ENCODE data around the gene MAOB. TPM values are rescaled to one million over a fixed set of nuclear protein-coding genes. Genes with fewer than 3 reads are reported as not detected.
A peak's percentile ranks its signal among the peaks of the same experiment; 100 is the strongest.

The MAOB gene
- total RNA-seq, 3 donors from 2014 or later, result 4.3 to 32.6 (median 6.6) TPM

DNA sequence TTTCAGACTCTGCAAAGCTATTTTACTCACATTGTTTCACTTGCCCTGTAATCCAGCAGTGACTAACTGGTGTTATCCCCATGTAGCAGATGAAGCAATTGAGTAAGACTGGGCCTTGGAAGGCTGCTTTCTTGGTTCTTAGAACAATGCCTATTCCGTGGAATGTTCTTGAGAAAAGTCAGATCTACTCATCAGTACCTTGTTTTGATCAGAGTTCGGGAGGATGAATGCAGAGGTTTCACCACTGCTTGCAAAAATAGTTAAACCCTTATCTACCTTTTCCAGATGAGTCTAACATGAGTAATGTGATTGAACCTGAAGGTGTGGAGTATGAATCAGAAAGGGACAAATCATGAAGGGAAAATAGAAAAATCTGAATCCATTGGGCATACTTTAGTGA lies 1.8 kb downstream of the MAOB start:
- DNase-seq, result no peak
- TF ChIP-seq, protein P1, sequence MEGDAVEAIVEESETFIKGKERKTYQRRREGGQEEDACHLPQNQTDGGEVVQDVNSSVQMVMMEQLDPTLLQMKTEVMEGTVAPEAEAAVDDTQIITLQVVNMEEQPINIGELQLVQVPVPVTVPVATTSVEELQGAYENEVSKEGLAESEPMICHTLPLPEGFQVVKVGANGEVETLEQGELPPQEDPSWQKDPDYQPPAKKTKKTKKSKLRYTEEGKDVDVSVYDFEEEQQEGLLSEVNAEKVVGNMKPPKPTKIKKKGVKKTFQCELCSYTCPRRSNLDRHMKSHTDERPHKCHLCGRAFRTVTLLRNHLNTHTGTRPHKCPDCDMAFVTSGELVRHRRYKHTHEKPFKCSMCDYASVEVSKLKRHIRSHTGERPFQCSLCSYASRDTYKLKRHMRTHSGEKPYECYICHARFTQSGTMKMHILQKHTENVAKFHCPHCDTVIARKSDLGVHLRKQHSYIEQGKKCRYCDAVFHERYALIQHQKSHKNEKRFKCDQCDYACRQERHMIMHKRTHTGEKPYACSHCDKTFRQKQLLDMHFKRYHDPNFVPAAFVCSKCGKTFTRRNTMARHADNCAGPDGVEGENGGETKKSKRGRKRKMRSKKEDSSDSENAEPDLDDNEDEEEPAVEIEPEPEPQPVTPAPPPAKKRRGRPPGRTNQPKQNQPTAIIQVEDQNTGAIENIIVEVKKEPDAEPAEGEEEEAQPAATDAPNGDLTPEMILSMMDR (IDR thresholded peaks at IDR 0.05), result no peak
- Histone ChIP-seq H3K36me3 (ENCODE audit: low read depth) (no peaks in the 10 kb centered on the region), H3K4me3 (no peak overlapping the region), H3K9me3 (no peaks in the 10 kb centered on the region), H3K4me1 (ENCODE audit: low read depth) (no peaks in the 10 kb centered on the region)
- intact Hi-C loops (cut with DNase I, micrococcal nuclease), result no loop called here
- no peak for ATAC-seq

DNA sequence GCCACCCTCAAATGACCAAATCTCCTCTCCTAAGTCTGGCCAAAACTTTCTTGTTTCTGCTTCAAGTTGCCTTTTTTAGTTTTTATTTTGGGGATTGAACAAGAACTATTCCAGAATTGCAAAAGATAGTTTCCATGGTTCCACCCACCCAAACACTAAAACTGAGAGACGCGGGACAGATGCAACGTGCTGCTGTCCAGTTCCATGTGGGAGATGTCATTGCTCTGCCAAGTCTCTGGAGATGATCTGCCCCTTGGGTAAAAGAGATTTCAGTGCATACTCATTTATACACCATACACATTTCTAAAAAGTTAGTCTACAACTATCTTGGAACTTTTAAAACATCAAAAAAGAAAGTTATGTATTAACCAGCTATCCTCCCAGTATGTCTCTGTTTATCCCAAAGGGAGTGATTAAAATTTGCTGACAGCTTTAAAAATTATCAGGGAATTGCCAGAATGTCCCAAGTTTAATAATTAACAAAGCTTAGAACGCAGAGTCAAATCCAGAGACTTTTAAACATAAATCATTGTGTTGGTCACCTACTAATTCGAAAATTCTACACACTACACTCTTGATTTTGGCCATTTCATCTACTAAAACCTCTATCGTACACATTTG lies 3.2 kb downstream of the MAOB start:
- Histone ChIP-seq H3K9me3 (no peaks in the 10 kb centered on the region), H3K4me3 (no peak overlapping the region), H3K4me1 (ENCODE audit: low read depth) (no peaks in the 10 kb centered on the region), H3K36me3 (ENCODE audit: low read depth) (no peaks in the 10 kb centered on the region)
- TF ChIP-seq, protein P1 (IDR thresholded peaks at IDR 0.05), result no peak
- DNase-seq, result no peak
- intact Hi-C loops (cut with DNase I, micrococcal nuclease), result no loop called here
- no peak for ATAC-seq

- Histone ChIP-seq H3K36me3 (ENCODE audit: low read depth) (no peaks in the 10 kb centered on the region), H3K4me3 (no peak overlapping the region), H3K4me1 (ENCODE audit: low read depth) (no peaks in the 10 kb centered on the region), H3K9me3 (no peaks in the 10 kb centered on the region)
- intact Hi-C loops (cut with DNase I, micrococcal nuclease), result no loop called here
- DNase-seq (no peak), ATAC-seq (no peak)
- TF ChIP-seq, protein P1 (IDR thresholded peaks at IDR 0.05), result no peak
These were observed 5.6 kb downstream of the MAOB start for GRCh38 chrX:43876680-43877079.

- TF ChIP-seq, protein P1 (IDR thresholded peaks at IDR 0.05), result no peak
- DNase-seq, result no peak
- intact Hi-C loops (cut with DNase I, micrococcal nuclease), result no loop called here
These were observed 11.4 kb downstream of the MAOB start for GRCh38 chrX:43870758-43871419.

GRCh38 chrX:43870011-43870410 lies 12.2 kb downstream of the MAOB start:
- no peaks in the 10 kb centered on the region for H3K36me3 ChIP-seq (ENCODE audit: low read depth)
- H3K4me1 ChIP-seq (ENCODE audit: low read depth), result no peaks in the 10 kb centered on the region
- H3K9me3 ChIP-seq, result no peaks in the 10 kb centered on the region
- intact Hi-C loops (cut with DNase I, micrococcal nuclease), result no loop called here
- DNase-seq (no peak), ATAC-seq (no peak)
- TF ChIP-seq, protein P1 (IDR thresholded peaks at IDR 0.05), result no peak
- no peak overlapping the region for H3K4me3 ChIP-seq

More at GRCh38 chrX:43870758-43871419, 11.4 kb downstream of the MAOB start:
- H3K4me3 ChIP-seq, result no peak overlapping the region
- no peaks in the 10 kb centered on the region for H3K4me1 ChIP-seq (ENCODE audit: low read depth)
- peak; percentile 18 for ATAC-seq
- H3K36me3 ChIP-seq (ENCODE audit: low read depth), result no peaks in the 10 kb centered on the region
- H3K9me3 ChIP-seq, result no peaks in the 10 kb centered on the region
